Hepatocyte (in vitro differentiated cells): ENCODE results near the gene PDCD4. TPM values are rescaled to one million over a fixed set of nuclear protein-coding genes. Genes with fewer than 3 reads are reported as not detected.

Experiments
- DNase-seq: peaks from one replicate; pipeline ENCODE4 v3.0.0-alpha.2; 2016; ENCODE audit warnings: low spot score
- H2AFZ ChIP-seq: fragments of 200-600 bp; sonication (generic); 2 replicates; pipeline ENCODE4 v1.6.0; 2016; ENCODE audit warnings: antibody characterized with exemption, mild to moderate bottlenecking
- H3K27ac ChIP-seq: fragments of 200-600 bp; sonication (generic); 2 replicates; pipeline ENCODE4 v1.5.1; 2016; ENCODE audit warnings: mild to moderate bottlenecking
- H3K27me3 ChIP-seq: fragments of 200-600 bp; sonication (generic); 2 replicates; pipeline ENCODE4 v1.6.1; 2016
- H3K36me3 ChIP-seq: fragments of 200-600 bp; sonication (generic); replicated peaks from 2 replicates; pipeline ENCODE4 v1.5.1; 2016; ENCODE audit warnings: low read depth; ENCODE audit not compliant: insufficient read depth
- H3K4me1 ChIP-seq: fragments of 200-600 bp; sonication (generic); 2 replicates; pipeline ENCODE4 v1.5.1; 2016; ENCODE audit warnings: mild to moderate bottlenecking, moderate library complexity; ENCODE audit not compliant: insufficient read depth
- H3K4me2 ChIP-seq: fragments of 200-600 bp; sonication (generic); 2 replicates; pipeline ENCODE4 v1.6.0; 2016
- H3K4me3 ChIP-seq: fragments of 200-600 bp; sonication (generic); 2 replicates; pipeline ENCODE4 v1.5.1; 2016; ENCODE audit warnings: mild to moderate bottlenecking
- H3K79me2 ChIP-seq: fragments of 200-600 bp; sonication (generic); 2 replicates; pipeline ENCODE4 v1.6.0; 2017; ENCODE audit warnings: mild to moderate bottlenecking
- H3K9me2 ChIP-seq: fragments of 200-600 bp; sonication (generic); replicated peaks from 2 replicates; pipeline ENCODE4 v1.6.0; 2017; ENCODE audit warnings: mild to moderate bottlenecking; ENCODE audit not compliant: insufficient read depth
- H3K9me3 ChIP-seq: fragments of 200-600 bp; sonication (generic); 2 replicates; pipeline ENCODE4 v1.5.1; 2016; ENCODE audit warnings: low read depth, mild to moderate bottlenecking
- H4K20me1 ChIP-seq: fragments of 200-600 bp; sonication (generic); 2 replicates; pipeline ENCODE4 v1.6.0; 2016; ENCODE audit warnings: mild to moderate bottlenecking; ENCODE audit not compliant: insufficient read depth, poor library complexity, severe bottlenecking
- EZH2 ChIP-seq: fragments of 200-600 bp; sonication (generic); IDR thresholded peaks from 2 replicates; pipeline ENCODE4 v1.6.1; 2016; ENCODE audit warnings: antibody characterized with exemption, mild to moderate bottlenecking, borderline replicate concordance
- EZH2phosphoT487 ChIP-seq: fragments of 200-600 bp; sonication (generic); IDR thresholded peaks from one replicate; pipeline ENCODE4 v1.6.1; 2018; ENCODE audit warnings: antibody characterized with exemption, mild to moderate bottlenecking, low read depth, moderate library complexity; ENCODE audit not compliant: unreplicated experiment, severe bottlenecking
- WGBS: methylation state at CpG from one replicate; pipeline ENCODE4 v1.1.6; 2016; ENCODE audit warnings: low lambda C conversion rate; ENCODE audit errors: missing lambda C conversion rate; 5-methylcytosine and 5-hydroxymethylcytosine counted together
- polyA plus RNA-seq: library from polyadenylated mRNA; unstranded; fragments of >200 nt; fragmentation: Nextera tagmentation; extraction: Ambion mirVana; gene quantifications from 2 replicates; pipeline ENCODE4 v1.2.1, GENCODE V29; 2016
- total RNA-seq: library from RNA; depleted of rRNA; stranded (reverse); fragments of >200 nt; gene quantifications from 2 replicates; pipeline ENCODE4 v1.2.3, GENCODE V29; 2014
- TF ChIP-seq, protein P1 (sequence below): fragments of 200-600 bp; sonication (generic); IDR thresholded peaks from 2 replicates; pipeline ENCODE4 v1.5.1; 2016; ENCODE audit warnings: antibody characterized with exemption, mild to moderate bottlenecking; ENCODE audit not compliant: poor library complexity

The PDCD4 gene
- total and polyA plus RNA-seq, 2 experiments from 2014 or later: 315 to 791 TPM

DNA sequence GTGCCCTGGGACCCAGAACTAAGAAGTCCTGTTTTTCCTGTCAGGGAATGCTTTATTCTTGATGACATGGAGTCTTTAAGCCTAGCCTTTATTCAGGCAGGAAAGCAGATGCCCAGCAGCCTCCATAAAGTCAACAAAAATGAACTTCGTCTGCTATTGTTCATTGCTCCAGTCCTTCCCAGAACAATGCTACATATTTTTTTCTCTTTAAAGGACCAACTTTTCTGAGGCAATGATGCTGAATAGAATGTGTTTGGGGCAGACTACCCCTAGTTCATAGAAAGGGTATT is 47.6 kb upstream of the PDCD4 start:
- H2AFZ ChIP-seq: no peak overlapping the region
- H3K36me3 ChIP-seq: no peaks in the 10 kb centered on the region
- peaks cover 80% of the 10 kb centered on the region for H3K4me1 ChIP-seq
- H3K4me3 ChIP-seq: no peak overlapping the region
- peak overlapping the region; percentile 84 for H3K27ac ChIP-seq
- H3K27me3 ChIP-seq: no peaks in the 10 kb centered on the region
- H3K79me2 ChIP-seq: no peaks in the 10 kb centered on the region
- no peak for TF ChIP-seq EZH2
- no peak for TF ChIP-seq EZH2phosphoT487
- TF ChIP-seq, protein P1, sequence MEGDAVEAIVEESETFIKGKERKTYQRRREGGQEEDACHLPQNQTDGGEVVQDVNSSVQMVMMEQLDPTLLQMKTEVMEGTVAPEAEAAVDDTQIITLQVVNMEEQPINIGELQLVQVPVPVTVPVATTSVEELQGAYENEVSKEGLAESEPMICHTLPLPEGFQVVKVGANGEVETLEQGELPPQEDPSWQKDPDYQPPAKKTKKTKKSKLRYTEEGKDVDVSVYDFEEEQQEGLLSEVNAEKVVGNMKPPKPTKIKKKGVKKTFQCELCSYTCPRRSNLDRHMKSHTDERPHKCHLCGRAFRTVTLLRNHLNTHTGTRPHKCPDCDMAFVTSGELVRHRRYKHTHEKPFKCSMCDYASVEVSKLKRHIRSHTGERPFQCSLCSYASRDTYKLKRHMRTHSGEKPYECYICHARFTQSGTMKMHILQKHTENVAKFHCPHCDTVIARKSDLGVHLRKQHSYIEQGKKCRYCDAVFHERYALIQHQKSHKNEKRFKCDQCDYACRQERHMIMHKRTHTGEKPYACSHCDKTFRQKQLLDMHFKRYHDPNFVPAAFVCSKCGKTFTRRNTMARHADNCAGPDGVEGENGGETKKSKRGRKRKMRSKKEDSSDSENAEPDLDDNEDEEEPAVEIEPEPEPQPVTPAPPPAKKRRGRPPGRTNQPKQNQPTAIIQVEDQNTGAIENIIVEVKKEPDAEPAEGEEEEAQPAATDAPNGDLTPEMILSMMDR: no peak
- peak overlapping the region; percentile 61 for H3K4me2 ChIP-seq
- DNase-seq: no peak
- no peaks in the 10 kb centered on the region for H3K9me2 ChIP-seq
- no peaks in the 10 kb centered on the region for H3K9me3 ChIP-seq
- WGBS: 32% methylated on average over 1 of the region's 1 CpG
- no peaks in the 10 kb centered on the region for H4K20me1 ChIP-seq

DNA sequence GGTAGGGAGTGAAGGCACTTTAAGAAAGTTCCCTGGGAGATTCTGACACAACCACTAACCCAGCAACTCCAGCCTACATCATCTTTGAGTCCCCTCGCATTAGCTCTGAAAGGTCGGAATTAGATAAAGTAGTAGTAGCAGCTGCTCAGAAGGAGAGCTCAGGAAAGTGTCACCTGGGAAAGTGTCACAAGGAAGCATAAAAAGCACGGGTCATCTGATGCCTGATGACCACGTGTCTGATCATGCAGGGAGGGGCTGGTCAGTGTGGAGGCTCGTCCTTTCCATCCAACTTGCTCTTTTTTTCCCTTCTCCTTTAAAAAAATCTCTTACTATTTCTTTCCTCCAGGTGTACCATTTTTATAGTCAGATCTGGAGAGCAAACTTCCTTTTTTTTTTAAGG is 47.1 kb upstream of the PDCD4 start:
- no peaks in the 10 kb centered on the region for H3K9me2 ChIP-seq
- no peak overlapping the region for H2AFZ ChIP-seq
- H3K27ac ChIP-seq: peak overlapping the region; percentile 84
- no peak for DNase-seq
- H4K20me1 ChIP-seq: no peaks in the 10 kb centered on the region
- WGBS: 58% methylated on average over 5 of the region's 5 CpGs
- H3K4me1 ChIP-seq: peaks cover 74% of the 10 kb centered on the region
- H3K27me3 ChIP-seq: no peaks in the 10 kb centered on the region
- no peak for TF ChIP-seq EZH2
- TF ChIP-seq EZH2phosphoT487: no peak
- TF ChIP-seq, protein P1: no peak
- H3K79me2 ChIP-seq: no peaks in the 10 kb centered on the region
- no peaks in the 10 kb centered on the region for H3K9me3 ChIP-seq
- H3K4me2 ChIP-seq: no peak overlapping the region
- no peak overlapping the region for H3K4me3 ChIP-seq
- H3K36me3 ChIP-seq: no peaks in the 10 kb centered on the region

GRCh38 chr10:110825508-110825907 is 46.2 kb upstream of the PDCD4 start:
- no peaks in the 10 kb centered on the region for H4K20me1 ChIP-seq
- no peaks in the 10 kb centered on the region for H3K9me2 ChIP-seq
- no peak overlapping the region for H3K4me2 ChIP-seq
- no peaks in the 10 kb centered on the region for H3K36me3 ChIP-seq
- DNase-seq: no peak
- 37% methylated on average over 1 of the region's 1 CpG for WGBS
- no peaks in the 10 kb centered on the region for H3K27me3 ChIP-seq
- peaks cover 66% of the 10 kb centered on the region for H3K4me1 ChIP-seq
- H2AFZ ChIP-seq: no peak overlapping the region
- H3K9me3 ChIP-seq: no peaks in the 10 kb centered on the region
- H3K4me3 ChIP-seq: no peak overlapping the region
- peak overlapping the region; percentile 5 for H3K27ac ChIP-seq
- TF ChIP-seq, protein P1: no peak
- TF ChIP-seq EZH2phosphoT487 (no peak), EZH2 (no peak)
- no peaks in the 10 kb centered on the region for H3K79me2 ChIP-seq

- Histone ChIP-seq H3K27me3 (no peaks in the 10 kb centered on the region), H3K4me2 (no peak overlapping the region), H3K9me3 (no peaks in the 10 kb centered on the region), H3K27ac (no peak overlapping the region), H3K9me2 (no peaks in the 10 kb centered on the region), H3K36me3 (no peaks in the 10 kb centered on the region), H3K4me3 (no peak overlapping the region), H3K79me2 (no peaks in the 10 kb centered on the region), H3K4me1 (peaks cover 47% of the 10 kb centered on the region), H2AFZ (no peak overlapping the region), H4K20me1 (no peaks in the 10 kb centered on the region)
- TF ChIP-seq, protein P1: no peak
- TF ChIP-seq EZH2phosphoT487 (no peak), EZH2 (no peak)
- no peak for DNase-seq
- 50% methylated on average over 4 of the region's 4 CpGs for WGBS
Observed at GRCh38 chr10:110827410-110827809, 44.3 kb upstream of the PDCD4 start.
